GM18517 (cell line): ENCODE measurements around the gene CNNM1.

Source experiments
- ATAC-seq: cut with Tn5 transposase; IDR thresholded peaks from one replicate; pipeline ENCODE4 v1.9.1; 2021; ENCODE audit warnings: mild to moderate bottlenecking, moderate library complexity; ENCODE audit not compliant: unreplicated experiment

CNNM1 gene

GRCh38 chr10:99337311-99337811 is 8.2 kb downstream of the CNNM1 start:
- ATAC-seq = no peak

- no peak for ATAC-seq
Measured at GRCh38 chr10:99337901-99338300, 8.7 kb downstream of the CNNM1 start.

GRCh38 chr10:99339077-99339476 is 9.9 kb downstream of the CNNM1 start:
- no peak for ATAC-seq

- no peak for ATAC-seq
Measured at GRCh38 chr10:99339563-99340047, 10.4 kb downstream of the CNNM1 start.

GRCh38 chr10:99340650-99341049 is 11.5 kb downstream of the CNNM1 start:
- no peak for ATAC-seq

GRCh38 chr10:99341248-99341647 is 12.1 kb downstream of the CNNM1 start:
- ATAC-seq = no peak

- ATAC-seq = no peak
Measured at GRCh38 chr10:99341860-99342490, 12.8 kb downstream of the CNNM1 start.

GRCh38 chr10:99343262-99343661 is 14.1 kb downstream of the CNNM1 start:
- ATAC-seq = no peak

GRCh38 chr10:99344715-99345114 is 15.6 kb downstream of the CNNM1 start:
- ATAC-seq = no peak

- no peak for ATAC-seq
Measured at GRCh38 chr10:99345350-99345749, 16.2 kb downstream of the CNNM1 start.

GRCh38 chr10:99346247-99346646 is 17.1 kb downstream of the CNNM1 start:
- ATAC-seq = no peak

GRCh38 chr10:99347672-99348071 is 18.5 kb downstream of the CNNM1 start:
- no peak for ATAC-seq

GRCh38 chr10:99353182-99353581 is 24.0 kb downstream of the CNNM1 start:
- ATAC-seq = no peak

- ATAC-seq = no peak
Measured at GRCh38 chr10:99357691-99358090, 28.5 kb downstream of the CNNM1 start.

GRCh38 chr10:99358101-99358500 is 28.9 kb downstream of the CNNM1 start:
- ATAC-seq = no peak

- ATAC-seq = no peak
Measured at GRCh38 chr10:99360934-99361333, 31.8 kb downstream of the CNNM1 start.

- ATAC-seq = no peak
Measured at GRCh38 chr10:99364125-99364524, 35.0 kb downstream of the CNNM1 start.

- no peak for ATAC-seq
Measured at GRCh38 chr10:99365311-99365710, 36.2 kb downstream of the CNNM1 start.

- no peak for ATAC-seq
Measured at GRCh38 chr10:99365736-99366135, 36.6 kb downstream of the CNNM1 start.

GRCh38 chr10:99366666-99367065 is 37.5 kb downstream of the CNNM1 start:
- no peak for ATAC-seq

- no peak for ATAC-seq
Measured at GRCh38 chr10:99368646-99369045, 39.5 kb downstream of the CNNM1 start.

GRCh38 chr10:99369126-99369525 is 40.0 kb downstream of the CNNM1 start:
- no peak for ATAC-seq

- no peak for ATAC-seq
Measured at GRCh38 chr10:99369551-99369950, 40.4 kb downstream of the CNNM1 start.
